ENCODE measurements around the gene UBE2G2. TPM values are rescaled to one million over a fixed set of nuclear protein-coding genes. Genes with fewer than 3 reads are reported as not detected.

UBE2G2 gene
- total RNA-seq, 1 experiment from 2014 or later: 147 TPM

DNA sequence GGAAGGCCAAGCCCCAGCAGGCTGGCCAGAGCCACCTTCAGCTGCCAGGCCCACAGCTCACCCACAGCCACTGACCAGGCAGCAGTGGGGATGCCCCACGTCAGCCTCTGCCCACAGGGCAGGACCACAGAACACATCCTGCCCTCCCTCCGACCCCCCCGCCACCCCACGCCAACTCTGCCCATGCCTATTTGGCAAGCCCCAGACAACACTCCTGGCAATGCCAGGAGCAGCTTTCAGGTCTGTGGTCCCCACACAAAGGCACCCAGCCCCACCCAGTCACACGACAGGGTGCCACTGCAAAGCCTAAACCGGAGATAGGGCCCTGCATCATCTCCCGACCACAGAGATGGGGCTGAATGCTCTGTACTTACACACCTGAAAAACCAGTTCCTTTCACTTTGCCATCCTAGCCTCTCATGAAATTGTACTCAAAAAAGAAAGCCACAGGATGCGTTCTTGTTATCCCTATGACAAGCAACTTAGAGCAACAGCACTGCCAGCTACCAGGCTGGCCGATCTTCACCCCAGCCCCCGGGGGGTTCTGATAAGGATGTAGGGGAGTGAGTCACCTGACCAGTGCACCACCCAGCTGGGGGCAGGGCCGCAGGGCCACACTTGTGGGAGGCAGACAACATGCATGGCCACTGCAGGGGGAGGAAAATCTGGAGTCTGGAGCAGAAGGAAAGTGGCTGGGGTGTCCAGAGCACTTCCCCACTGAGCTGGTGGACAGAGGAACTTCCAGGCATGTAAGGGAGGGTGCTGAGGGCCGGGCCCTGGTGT is 36.2 kb downstream of the UBE2G2 start:
- TF ChIP-seq, protein P1, sequence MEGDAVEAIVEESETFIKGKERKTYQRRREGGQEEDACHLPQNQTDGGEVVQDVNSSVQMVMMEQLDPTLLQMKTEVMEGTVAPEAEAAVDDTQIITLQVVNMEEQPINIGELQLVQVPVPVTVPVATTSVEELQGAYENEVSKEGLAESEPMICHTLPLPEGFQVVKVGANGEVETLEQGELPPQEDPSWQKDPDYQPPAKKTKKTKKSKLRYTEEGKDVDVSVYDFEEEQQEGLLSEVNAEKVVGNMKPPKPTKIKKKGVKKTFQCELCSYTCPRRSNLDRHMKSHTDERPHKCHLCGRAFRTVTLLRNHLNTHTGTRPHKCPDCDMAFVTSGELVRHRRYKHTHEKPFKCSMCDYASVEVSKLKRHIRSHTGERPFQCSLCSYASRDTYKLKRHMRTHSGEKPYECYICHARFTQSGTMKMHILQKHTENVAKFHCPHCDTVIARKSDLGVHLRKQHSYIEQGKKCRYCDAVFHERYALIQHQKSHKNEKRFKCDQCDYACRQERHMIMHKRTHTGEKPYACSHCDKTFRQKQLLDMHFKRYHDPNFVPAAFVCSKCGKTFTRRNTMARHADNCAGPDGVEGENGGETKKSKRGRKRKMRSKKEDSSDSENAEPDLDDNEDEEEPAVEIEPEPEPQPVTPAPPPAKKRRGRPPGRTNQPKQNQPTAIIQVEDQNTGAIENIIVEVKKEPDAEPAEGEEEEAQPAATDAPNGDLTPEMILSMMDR (IDR thresholded peaks at IDR 0.05; ENCODE audit: unreplicated experiment): no peak
- DNase-seq (ENCODE audit: unreplicated experiment): no peak
- peaks cover 31% of the 10 kb centered on the region for H3K36me3 Mint-ChIP-seq (ENCODE audit: insufficient read depth, unreplicated experiment)
- CTCF ChIA-PET: interaction anchor here (0.5 to 1.2 kb wide), 4 partner anchors 27 to 206 kb away, joined by 3 to 6 read pairs (median 3); no protein-coding TSS in a partner anchor
- intact Hi-C loops (cut with micrococcal nuclease): no loop called here
- H3K4me3 Mint-ChIP-seq (ENCODE audit: unreplicated experiment): peak overlapping the region; percentile 43
- no TSS peak for BruUV-seq (replicated peaks)
- H3K4me1 Mint-ChIP-seq (ENCODE audit: insufficient read depth, unreplicated experiment): peaks cover 22% of the 10 kb centered on the region
- H3K9me3 Mint-ChIP-seq (ENCODE audit: unreplicated experiment): no peaks in the 10 kb centered on the region
- POLR2A ChIA-PET: interaction anchor here (0.7 to 1.5 kb wide), 2 partner anchors 12 to 36 kb away, joined by 3 read pairs; partner anchors contain the start of gene UBE2G2
- peak overlapping the region; percentile 94 for H3K27ac Mint-ChIP-seq (ENCODE audit: low read depth, unreplicated experiment)
- no peaks in the 10 kb centered on the region for H3K27me3 Mint-ChIP-seq (ENCODE audit: insufficient read depth, unreplicated experiment)

DNA sequence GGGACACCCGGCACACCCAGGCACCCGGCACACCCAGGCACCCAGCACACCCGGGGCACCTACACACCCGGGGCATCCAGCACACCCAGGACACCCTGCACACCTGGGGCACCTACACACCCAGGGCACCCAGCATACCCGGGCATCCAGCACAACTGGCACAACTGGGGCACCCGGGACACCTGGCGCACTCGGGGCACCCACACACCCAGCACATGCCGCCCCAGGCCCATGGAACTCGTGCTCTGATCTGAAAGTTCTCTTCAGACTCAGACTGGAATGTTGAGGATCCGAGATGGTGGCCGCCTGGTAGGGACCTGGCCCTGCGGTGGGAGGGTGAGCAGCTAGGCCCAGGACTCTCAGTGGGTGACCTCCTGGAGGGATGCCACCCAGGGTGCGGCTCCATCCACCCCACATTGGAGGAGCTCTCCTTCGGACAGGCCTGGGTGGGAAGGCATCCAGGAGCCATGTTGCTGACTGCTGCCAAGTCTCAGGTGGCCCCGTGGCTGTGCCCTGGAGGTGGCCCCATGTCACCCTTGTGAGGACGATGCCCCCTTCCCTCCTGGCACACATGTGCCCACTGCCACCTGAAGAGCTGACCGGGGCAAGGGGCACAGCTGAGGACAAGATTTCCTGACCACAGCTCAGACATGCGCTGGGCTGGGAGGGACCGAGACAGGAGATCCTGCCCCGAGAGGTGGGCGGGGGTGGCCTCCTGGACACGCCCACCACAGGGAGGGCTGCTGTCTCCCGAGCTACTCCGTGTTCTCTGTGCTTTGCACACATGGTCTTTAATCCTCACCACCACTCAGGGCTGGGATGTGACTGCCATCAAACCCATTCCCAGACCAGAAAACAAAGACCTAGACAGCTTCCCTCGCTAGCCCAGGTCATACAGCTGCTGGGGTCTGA is 37.0 kb downstream of the UBE2G2 start:
- H3K27ac Mint-ChIP-seq (ENCODE audit: low read depth, unreplicated experiment): no peak overlapping the region
- no TSS peak for BruUV-seq (replicated peaks)
- DNase-seq (ENCODE audit: unreplicated experiment): no peak
- intact Hi-C loops (cut with micrococcal nuclease): no loop called here
- H3K4me3 Mint-ChIP-seq (ENCODE audit: unreplicated experiment): no peak overlapping the region
- ChIA-PET POLR2A (no interaction called here), CTCF (interaction anchor here (0.6 to 0.9 kb wide), 3 partner anchors 33 to 254 kb away, joined by 3 to 5 read pairs (median 3); no protein-coding TSS in a partner anchor)
- H3K27me3 Mint-ChIP-seq (ENCODE audit: insufficient read depth, unreplicated experiment): no peaks in the 10 kb centered on the region
- H3K9me3 Mint-ChIP-seq (ENCODE audit: unreplicated experiment): no peaks in the 10 kb centered on the region
- peaks cover 22% of the 10 kb centered on the region for H3K4me1 Mint-ChIP-seq (ENCODE audit: insufficient read depth, unreplicated experiment)
- H3K36me3 Mint-ChIP-seq (ENCODE audit: insufficient read depth, unreplicated experiment): peaks cover 23% of the 10 kb centered on the region
- TF ChIP-seq, protein P1 (IDR thresholded peaks at IDR 0.05; ENCODE audit: unreplicated experiment): no peak

DNA sequence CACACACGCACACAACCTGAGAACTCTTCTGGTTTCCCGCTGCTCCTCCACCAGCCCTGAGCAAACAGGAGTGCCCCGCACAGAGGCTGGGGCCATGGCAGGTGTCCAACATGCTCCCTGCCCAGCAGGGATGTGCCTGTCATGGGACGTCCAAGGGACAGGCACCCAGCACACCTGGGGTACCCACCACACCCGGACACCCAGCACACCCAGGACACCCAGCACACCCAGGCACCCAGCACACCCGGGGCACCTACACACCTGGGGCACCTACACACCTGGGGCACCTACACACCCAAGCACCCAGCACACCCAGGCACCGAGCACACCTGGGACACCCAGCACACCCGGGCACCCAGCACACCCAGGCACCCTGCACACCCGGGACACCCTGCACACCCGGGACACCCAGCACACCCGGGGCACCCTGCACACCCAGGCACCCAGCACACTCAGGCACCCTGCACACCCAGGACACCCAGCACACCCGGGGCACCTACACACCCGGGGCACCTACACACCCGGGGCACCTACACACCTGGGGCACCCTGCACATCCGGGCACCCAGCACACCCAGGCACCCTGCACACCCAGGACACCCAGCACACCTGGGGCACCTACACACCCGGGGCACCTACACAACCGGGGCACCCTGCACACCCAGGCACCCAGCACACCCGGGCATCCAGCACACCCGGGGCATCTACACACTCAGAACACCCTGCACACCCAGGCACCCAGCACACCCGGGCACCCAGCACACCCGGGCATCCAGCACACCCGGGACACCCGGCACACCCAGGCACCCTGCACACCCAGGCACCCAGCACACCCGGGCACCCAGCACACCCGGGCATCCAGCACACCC is 37.9 kb downstream of the UBE2G2 start:
- Mint-ChIP-seq H3K4me1 (ENCODE audit: insufficient read depth, unreplicated experiment) (peaks cover 22% of the 10 kb centered on the region), H3K4me3 (ENCODE audit: unreplicated experiment) (no peak overlapping the region), H3K27me3 (ENCODE audit: insufficient read depth, unreplicated experiment) (no peaks in the 10 kb centered on the region), H3K36me3 (ENCODE audit: insufficient read depth, unreplicated experiment) (peaks cover 17% of the 10 kb centered on the region), H3K9me3 (ENCODE audit: unreplicated experiment) (no peaks in the 10 kb centered on the region), H3K27ac (ENCODE audit: low read depth, unreplicated experiment) (no peak overlapping the region)
- TF ChIP-seq, protein P1 (IDR thresholded peaks at IDR 0.05; ENCODE audit: unreplicated experiment): no peak
- intact Hi-C loops (cut with micrococcal nuclease): no loop called here
- ChIA-PET POLR2A (no interaction called here), CTCF (interaction anchor here (0.9 to 1.6 kb wide), 2 partner anchors 253 kb away, joined by 3 to 8 read pairs; no protein-coding TSS in a partner anchor)
- no peak for DNase-seq (ENCODE audit: unreplicated experiment)
- no TSS peak for BruUV-seq (replicated peaks)
